ENCODE results near the gene PERCC1.
"Not testable (repeated sequence)": the region's sequence is repeated elsewhere in the genome, so short reads cannot be mapped to it uniquely, and the experiment has no call there.

The PERCC1 gene

DNA sequence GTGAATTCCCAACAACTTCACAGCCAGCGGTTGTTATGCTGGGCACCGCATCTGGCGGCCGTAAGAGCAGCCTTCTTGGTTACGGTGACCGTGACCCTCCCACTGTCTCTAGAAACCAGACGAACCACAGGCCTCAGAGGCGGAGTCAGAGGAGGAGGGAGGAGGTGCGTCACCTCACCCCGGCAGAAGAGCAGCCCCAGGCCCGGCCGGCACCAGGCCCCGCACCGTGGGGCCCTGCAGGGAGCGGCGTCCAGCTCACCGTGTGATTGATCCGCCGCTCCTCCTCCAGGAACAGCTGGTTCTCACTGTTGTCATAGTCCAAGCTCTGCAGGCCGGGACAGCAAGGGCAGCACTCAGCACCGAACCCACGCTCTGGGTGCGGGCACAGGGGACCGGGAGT is 30.3 kb downstream of the PERCC1 start:
- H3K4me3 Mint-ChIP-seq, result no peak overlapping the region
- DNase-seq (ENCODE audit: low spot score in 2 of 2), result no peak
- H3K36me3 Mint-ChIP-seq (ENCODE audit: insufficient read depth), result peaks cover 9% of the 10 kb centered on the region
- no peaks in the 10 kb centered on the region for H3K27me3 Mint-ChIP-seq
- no peaks in the 10 kb centered on the region for H3K4me1 Mint-ChIP-seq
- no peak overlapping the region for H3K27ac Mint-ChIP-seq (ENCODE audit: low read depth)
- no peaks in the 10 kb centered on the region for H3K9me3 Mint-ChIP-seq
- ATAC-seq (replicated peaks; ENCODE audit: extremely low read depth, poor library complexity, severe bottlenecking), result no peak

DNA sequence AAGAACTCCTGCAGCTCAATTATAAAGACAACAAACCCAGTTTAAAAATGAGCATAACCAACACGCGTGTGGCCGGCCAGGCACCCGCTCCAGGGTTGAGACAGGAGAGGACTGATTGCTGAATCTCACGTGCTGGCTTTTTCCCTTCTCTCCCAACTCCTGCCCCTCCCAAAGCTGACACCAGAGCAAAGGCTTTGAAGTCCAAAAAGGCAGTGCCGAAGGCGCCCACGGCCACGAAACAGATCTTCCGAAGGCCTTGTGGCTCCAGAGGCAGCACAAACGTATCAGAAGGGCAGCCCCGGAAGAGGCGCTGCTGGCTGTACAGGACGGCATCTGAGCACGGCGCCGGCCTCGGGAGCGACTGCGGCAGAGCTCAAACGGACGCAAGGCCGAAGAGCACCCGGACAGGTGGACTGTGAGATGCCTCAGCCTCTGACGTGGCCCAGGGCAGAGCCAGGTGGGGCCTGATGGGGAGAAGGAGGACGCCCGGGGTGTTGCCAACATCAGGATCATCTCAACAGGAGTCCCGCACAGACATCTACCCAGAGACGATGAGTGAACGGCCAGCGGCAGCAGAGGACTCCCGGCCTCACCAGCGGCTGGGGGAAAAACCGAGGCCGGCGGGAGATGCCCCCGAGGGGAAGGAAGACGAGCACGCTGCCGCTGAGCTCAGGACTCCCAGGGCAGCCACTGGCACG is 33.5 kb downstream of the PERCC1 start:
- H3K4me1 Mint-ChIP-seq, result peaks cover 10% of the 10 kb centered on the region
- no peak overlapping the region for H3K27ac Mint-ChIP-seq (ENCODE audit: low read depth)
- H3K36me3 Mint-ChIP-seq (ENCODE audit: insufficient read depth), result peaks cover 5% of the 10 kb centered on the region
- no peaks in the 10 kb centered on the region for H3K9me3 Mint-ChIP-seq
- H3K4me3 Mint-ChIP-seq, result no peak overlapping the region
- no peaks in the 10 kb centered on the region for H3K27me3 Mint-ChIP-seq
- DNase-seq (ENCODE audit: low spot score in 2 of 2), result no peak
- no peak for ATAC-seq (replicated peaks; ENCODE audit: extremely low read depth, poor library complexity, severe bottlenecking)

DNA sequence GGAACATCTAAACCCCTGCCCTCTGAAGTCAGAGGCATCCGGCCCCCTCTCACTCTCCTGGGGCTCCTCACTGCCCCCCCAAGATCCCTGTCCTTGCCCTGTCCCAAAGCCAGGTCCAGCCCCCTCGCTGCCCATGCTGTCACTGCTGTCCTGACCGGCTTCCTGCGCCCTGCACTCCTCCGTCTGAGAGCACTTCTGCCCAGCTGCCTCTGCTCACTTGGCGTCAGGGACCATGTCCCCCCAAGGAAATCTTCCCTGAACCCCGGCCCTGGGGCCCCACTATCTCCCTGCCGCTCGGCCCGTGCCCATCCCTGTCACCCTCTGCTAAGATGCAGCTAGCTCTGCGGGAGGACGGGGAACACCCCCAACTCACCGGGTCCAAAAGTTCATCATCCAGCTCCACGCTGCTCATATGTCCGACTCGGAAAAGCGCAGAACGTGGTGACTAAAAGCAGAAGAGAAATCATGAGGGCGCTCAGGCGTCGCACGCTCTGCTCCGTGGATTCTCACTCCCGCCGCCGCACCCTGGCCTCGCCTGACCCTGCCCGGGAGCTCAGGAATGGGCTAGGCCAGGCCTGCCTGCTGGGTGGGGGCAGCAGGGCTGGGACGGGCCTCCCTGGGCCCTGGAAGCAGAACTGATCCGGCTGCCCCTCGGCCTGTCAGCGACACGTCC is 34.2 kb downstream of the PERCC1 start:
- no peaks in the 10 kb centered on the region for H3K9me3 Mint-ChIP-seq
- no peaks in the 10 kb centered on the region for H3K27me3 Mint-ChIP-seq
- H3K36me3 Mint-ChIP-seq (ENCODE audit: insufficient read depth), result peaks cover 3% of the 10 kb centered on the region
- no peak overlapping the region for H3K4me3 Mint-ChIP-seq
- H3K27ac Mint-ChIP-seq (ENCODE audit: low read depth), result no peak overlapping the region
- H3K4me1 Mint-ChIP-seq, result peaks cover 15% of the 10 kb centered on the region
- ATAC-seq (replicated peaks; ENCODE audit: extremely low read depth, poor library complexity, severe bottlenecking), result no peak
- DNase-seq (ENCODE audit: low spot score in 2 of 2), result no peak

DNA sequence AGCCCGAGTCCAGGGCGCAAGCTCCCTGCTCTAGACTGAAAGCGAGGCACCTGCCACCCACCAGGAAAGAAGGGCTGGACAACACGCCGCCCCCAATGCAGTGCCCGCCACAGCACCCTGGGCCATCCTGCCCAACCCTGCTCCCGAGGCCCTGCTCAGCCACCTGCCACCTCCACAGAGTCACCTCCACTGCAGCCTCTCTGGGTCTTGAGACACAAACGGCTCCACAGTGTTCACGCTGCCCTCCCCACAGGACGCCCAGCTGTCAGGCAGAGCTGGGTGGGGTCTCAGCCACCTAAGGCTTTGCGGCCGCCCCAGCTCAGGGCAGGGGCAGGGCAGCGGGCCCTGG is 34.7 kb downstream of the PERCC1 start:
- no peak overlapping the region for H3K4me3 Mint-ChIP-seq
- no peak for ATAC-seq (replicated peaks; ENCODE audit: extremely low read depth, poor library complexity, severe bottlenecking)

DNA sequence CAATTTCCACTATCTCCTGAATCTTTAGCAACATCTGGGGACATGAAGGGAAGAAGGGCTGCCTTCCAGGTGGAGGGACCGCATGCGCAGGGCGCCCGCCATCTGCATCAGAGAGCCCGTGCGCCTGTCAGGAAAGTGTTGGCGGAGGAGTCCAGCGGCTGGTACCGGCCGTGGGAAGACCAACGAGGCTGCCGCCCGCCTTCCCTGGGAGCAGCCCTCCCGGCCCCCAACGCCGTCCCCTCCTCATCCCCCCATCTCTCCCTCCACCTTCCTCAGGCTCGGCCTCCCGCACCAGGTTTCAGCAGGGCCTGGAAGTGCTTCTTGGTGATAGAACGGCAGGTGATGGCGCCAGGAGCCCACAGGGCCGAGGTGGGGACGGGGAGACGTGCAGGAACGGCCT is 35.2 kb downstream of the PERCC1 start:
- ATAC-seq (replicated peaks; ENCODE audit: extremely low read depth, poor library complexity, severe bottlenecking), result no peak
- Mint-ChIP-seq H3K27me3 (no peaks in the 10 kb centered on the region), H3K9me3 (no peaks in the 10 kb centered on the region), H3K36me3 (ENCODE audit: insufficient read depth) (peaks cover 2% of the 10 kb centered on the region), H3K27ac (ENCODE audit: low read depth) (no peak overlapping the region), H3K4me1 (peaks cover 20% of the 10 kb centered on the region), H3K4me3 (no peak overlapping the region)
- DNase-seq (ENCODE audit: low spot score in 2 of 2), result no peak

More for the DNA sequence above, 34.7 kb downstream of the PERCC1 start:
- H3K27ac Mint-ChIP-seq (ENCODE audit: low read depth), result no peak overlapping the region
- no peak for DNase-seq (ENCODE audit: low spot score in 2 of 2)
- peaks cover 20% of the 10 kb centered on the region for H3K4me1 Mint-ChIP-seq
- H3K36me3 Mint-ChIP-seq (ENCODE audit: insufficient read depth), result peaks cover 2% of the 10 kb centered on the region
- no peaks in the 10 kb centered on the region for H3K9me3 Mint-ChIP-seq
- no peaks in the 10 kb centered on the region for H3K27me3 Mint-ChIP-seq

DNA sequence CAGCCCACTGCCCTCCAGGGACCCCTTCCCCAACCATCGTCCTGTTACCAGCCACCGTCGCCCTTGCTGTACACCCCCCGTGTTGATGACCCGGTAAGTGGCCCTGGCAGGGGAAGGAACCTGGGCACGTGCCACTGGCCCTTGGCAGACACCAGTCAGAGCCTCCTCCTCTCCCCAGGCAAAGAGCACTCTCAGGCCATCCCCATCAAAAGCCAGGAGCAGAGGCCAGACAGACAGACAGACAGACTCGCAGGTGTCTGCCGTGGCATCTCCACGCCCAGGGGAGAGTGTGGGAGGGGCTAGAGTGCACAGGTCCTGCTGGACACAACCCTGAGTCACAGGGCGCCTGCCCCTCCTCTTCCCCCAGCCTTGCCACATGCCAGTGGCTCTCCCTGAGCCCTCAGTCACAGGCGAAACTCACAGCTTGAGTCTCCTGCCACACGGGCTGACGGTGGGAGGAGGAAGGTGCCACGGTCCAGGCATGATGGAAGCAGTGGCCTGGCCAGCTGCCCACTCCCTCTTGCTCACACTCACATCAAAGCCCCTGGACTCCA is 36.2 kb downstream of the PERCC1 start:
- peaks cover 2% of the 10 kb centered on the region for H3K36me3 Mint-ChIP-seq (ENCODE audit: insufficient read depth)
- no peak overlapping the region for H3K4me3 Mint-ChIP-seq
- no peak overlapping the region for H3K27ac Mint-ChIP-seq (ENCODE audit: low read depth)
- H3K27me3 Mint-ChIP-seq, result no peaks in the 10 kb centered on the region
- H3K4me1 Mint-ChIP-seq, result peaks cover 26% of the 10 kb centered on the region
- H3K9me3 Mint-ChIP-seq, result no peaks in the 10 kb centered on the region
- ATAC-seq (replicated peaks; ENCODE audit: extremely low read depth, poor library complexity, severe bottlenecking) (no peak), DNase-seq (ENCODE audit: low spot score in 2 of 2) (no peak)

DNA sequence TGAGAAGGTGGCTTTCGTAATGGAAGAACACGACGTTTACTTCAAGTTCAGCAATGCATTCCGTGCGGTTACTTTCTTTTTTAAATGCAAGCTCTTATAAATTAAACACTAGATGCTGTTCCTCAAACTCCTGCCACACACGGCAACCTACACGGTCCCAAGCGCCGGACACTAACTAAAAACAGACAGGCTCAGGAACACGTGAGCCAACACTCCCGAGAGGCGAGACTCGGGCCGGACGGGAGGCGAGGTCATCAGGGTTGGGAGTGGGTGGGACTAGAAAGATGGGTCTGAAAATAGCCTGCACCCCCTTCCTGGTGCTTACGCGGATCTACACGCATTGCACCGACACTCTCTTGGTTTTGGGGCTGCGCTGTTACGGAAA is 37.5 kb downstream of the PERCC1 start:
- no peaks in the 10 kb centered on the region for H3K27me3 Mint-ChIP-seq
- H3K9me3 Mint-ChIP-seq, result no peaks in the 10 kb centered on the region
- no peak overlapping the region for H3K27ac Mint-ChIP-seq (ENCODE audit: low read depth)
- DNase-seq (ENCODE audit: low spot score in 2 of 2) (no peak), ATAC-seq (replicated peaks; ENCODE audit: extremely low read depth, poor library complexity, severe bottlenecking) (no peak)
- peaks cover 2% of the 10 kb centered on the region for H3K36me3 Mint-ChIP-seq (ENCODE audit: insufficient read depth)
- H3K4me1 Mint-ChIP-seq, result peaks cover 37% of the 10 kb centered on the region
- H3K4me3 Mint-ChIP-seq, result no peak overlapping the region

DNA sequence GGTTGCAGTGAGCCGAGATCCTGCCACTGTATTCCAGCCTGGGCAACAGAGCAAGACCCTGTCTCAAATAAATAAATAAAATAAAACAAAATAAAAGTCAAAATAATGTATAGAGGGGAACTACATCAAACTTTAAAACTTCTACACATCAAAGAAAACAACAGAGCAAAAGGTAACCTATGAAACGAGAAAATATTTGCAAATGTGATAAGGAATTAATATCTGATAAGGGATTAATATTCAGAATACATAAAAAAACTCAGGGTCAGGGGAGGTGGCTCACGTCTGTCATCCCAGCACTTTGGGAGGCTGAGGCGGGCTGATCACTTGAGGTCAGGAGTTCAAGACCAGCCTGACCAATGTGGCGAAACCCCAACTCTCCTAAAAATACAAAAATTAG is 38.3 kb downstream of the PERCC1 start:
- not testable (repeated sequence) for H3K9me3 Mint-ChIP-seq

DNA sequence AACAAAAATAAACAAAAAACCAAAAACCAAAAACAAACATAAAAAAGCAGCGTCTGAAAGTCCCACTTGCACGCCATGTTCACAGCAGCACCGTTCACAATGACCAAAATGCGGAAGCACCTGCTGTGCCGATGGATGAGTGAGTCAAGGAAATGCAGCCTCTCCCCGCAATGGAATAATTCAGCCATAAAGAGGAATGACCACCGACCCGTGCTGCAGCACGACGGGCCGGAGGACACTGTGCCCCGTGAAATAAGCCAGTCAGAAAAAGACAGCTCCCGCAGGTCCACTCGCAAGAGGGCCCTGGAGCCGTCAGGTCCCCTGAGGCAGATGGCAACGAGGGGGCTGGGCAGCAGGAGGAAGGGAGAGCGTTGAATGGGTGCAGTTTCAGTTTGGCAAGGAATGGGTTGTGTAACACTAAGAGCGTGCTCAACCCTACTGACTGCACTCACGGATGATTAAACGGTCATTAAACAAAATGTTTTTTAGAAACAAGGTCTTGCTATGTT is 38.9 kb downstream of the PERCC1 start:
- Mint-ChIP-seq H3K36me3 (ENCODE audit: insufficient read depth) (peaks cover 6% of the 10 kb centered on the region), H3K9me3 (no peaks in the 10 kb centered on the region), H3K4me1 (peaks cover 37% of the 10 kb centered on the region), H3K4me3 (no peak overlapping the region), H3K27me3 (no peaks in the 10 kb centered on the region), H3K27ac (ENCODE audit: low read depth) (no peak overlapping the region)
- DNase-seq (ENCODE audit: low spot score in 2 of 2) (no peak), ATAC-seq (replicated peaks; ENCODE audit: extremely low read depth, poor library complexity, severe bottlenecking) (no peak)

More for the DNA sequence above, 38.3 kb downstream of the PERCC1 start:
- not testable (repeated sequence) for DNase-seq (ENCODE audit: low spot score in 2 of 2); H3K36me3 Mint-ChIP-seq (ENCODE audit: insufficient read depth); H3K4me3 Mint-ChIP-seq; ATAC-seq (replicated peaks; ENCODE audit: extremely low read depth, poor library complexity, severe bottlenecking); H3K27me3 Mint-ChIP-seq; H3K27ac Mint-ChIP-seq (ENCODE audit: low read depth)
- peaks cover 37% of the 10 kb centered on the region for H3K4me1 Mint-ChIP-seq

DNA sequence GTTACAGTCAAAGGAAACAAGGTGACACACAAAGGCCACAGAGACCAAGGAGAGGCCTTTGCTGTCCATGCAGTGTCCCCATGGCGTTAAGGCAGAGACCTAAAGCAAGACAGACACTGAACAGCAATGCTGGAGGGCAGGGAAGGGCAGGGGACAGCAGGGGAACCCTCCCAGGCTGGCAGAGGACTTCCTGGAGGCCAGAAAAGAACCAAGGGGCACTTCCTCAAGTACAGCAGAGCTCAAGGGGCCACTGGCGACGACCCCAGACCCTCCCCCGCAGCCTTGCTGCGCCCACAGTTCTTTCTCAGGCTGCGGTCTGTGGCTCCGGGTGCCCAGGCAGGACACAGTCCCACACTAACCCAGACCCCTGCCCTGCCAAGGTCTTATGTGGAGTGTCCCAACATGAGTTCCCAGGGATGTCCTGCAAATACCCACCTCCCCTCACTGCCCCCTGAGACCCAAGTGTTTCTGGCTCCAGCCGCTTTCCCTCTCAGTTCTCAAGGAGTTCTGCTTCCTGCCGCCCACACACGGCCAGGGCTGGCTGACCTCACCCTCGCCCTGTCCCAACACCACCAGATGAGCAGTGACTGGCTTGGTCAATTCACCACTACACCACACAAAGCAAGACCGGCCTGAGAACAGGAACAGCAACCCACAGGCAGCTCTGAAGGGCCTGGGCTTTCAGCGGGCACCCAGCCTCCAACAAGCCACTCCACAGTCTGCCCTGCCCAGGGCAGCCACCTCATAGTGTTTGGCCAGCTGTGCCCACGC is 39.8 kb downstream of the PERCC1 start:
- ATAC-seq (replicated peaks; ENCODE audit: extremely low read depth, poor library complexity, severe bottlenecking) (no peak), DNase-seq (ENCODE audit: low spot score in 2 of 2) (no peak)
- H3K27me3 Mint-ChIP-seq, result no peaks in the 10 kb centered on the region
- no peak overlapping the region for H3K27ac Mint-ChIP-seq (ENCODE audit: low read depth)
- H3K4me1 Mint-ChIP-seq, result peaks cover 37% of the 10 kb centered on the region
- H3K36me3 Mint-ChIP-seq (ENCODE audit: insufficient read depth), result peaks cover 3% of the 10 kb centered on the region
- no peak overlapping the region for H3K4me3 Mint-ChIP-seq
- no peaks in the 10 kb centered on the region for H3K9me3 Mint-ChIP-seq

DNA sequence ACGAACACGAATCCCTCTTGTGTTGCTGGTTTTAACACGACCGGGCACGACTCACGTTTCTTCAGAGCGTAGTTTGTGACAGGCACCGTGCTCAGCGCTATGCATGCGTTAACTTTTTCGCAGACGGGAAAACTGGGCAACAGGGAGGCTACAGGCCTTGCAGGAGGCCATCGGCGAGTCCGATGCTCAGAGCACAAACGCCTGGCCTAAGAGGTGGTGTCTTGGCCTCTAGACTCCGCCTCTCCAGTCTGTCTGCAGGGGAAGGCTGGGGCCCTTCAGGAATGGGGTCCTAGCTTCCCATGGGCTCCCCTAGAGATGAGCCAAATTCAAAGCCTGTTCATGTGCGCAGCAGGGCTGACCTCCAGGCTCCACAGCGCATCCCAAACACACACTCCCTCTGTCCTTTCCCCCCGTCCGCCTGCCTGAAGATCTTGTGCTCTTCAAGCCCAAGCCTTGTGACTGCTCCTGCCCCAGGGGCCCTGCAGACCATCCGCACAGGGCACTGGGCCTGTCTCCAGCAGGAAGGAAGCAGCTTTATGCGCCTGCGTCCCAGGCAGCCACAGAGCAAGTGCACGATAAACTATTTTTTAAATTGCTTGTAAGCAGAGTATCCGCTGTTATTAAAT is 40.8 kb downstream of the PERCC1 start:
- peaks cover 37% of the 10 kb centered on the region for H3K4me1 Mint-ChIP-seq
- no peak for DNase-seq (ENCODE audit: low spot score in 2 of 2)
- H3K4me3 Mint-ChIP-seq, result no peak overlapping the region
- H3K27ac Mint-ChIP-seq (ENCODE audit: low read depth), result peak overlapping the region; percentile 29
- H3K36me3 Mint-ChIP-seq (ENCODE audit: insufficient read depth), result peaks cover 3% of the 10 kb centered on the region
- H3K27me3 Mint-ChIP-seq, result no peaks in the 10 kb centered on the region
- no peaks in the 10 kb centered on the region for H3K9me3 Mint-ChIP-seq
- no peak for ATAC-seq (replicated peaks; ENCODE audit: extremely low read depth, poor library complexity, severe bottlenecking)

DNA sequence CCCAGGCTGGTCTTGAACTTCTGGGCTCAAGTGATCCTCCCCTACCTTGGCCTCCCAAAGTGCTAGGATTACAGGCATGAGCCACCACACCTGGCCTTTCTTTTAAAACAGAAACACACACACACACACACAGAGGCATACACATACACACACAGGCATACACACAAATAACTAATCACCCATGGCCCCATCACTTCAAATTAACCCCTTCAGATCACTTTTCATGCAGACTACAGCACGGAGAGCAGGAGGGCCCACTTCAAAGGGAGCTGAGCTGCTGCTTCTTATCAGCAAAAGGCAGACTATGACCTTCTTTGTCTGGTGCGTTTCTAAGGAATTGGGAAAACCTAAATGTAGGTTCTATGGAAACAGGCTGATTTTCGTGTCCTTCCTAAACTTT is 42.1 kb downstream of the PERCC1 start:
- Mint-ChIP-seq H3K9me3 (no peaks in the 10 kb centered on the region), H3K36me3 (ENCODE audit: insufficient read depth) (peaks cover 5% of the 10 kb centered on the region), H3K27me3 (no peaks in the 10 kb centered on the region), H3K4me3 (peak overlapping the region; percentile 40), H3K27ac (ENCODE audit: low read depth) (peak overlapping the region; percentile 22), H3K4me1 (peaks cover 28% of the 10 kb centered on the region)
- DNase-seq (ENCODE audit: low spot score in 2 of 2), result no peak
- ATAC-seq (replicated peaks; ENCODE audit: extremely low read depth, poor library complexity, severe bottlenecking), result no peak

All from central memory CD8-positive, alpha-beta T cell (primary cell).